Transverse colon (tissue), 4 donors: Measurements from ENCODE around the gene USP20. TPM values are rescaled to one million over a fixed set of nuclear protein-coding genes. Genes with fewer than 3 reads are reported as not detected.

Experiments
- DNase-seq: peaks from one replicate; pipeline ENCODE4 v3.0.0-alpha.2; 2019
- H3K27ac ChIP-seq, 4 donors: fragments of 200-600 bp; sonication (generic); 2 replicates each; pipeline ENCODE4 v1.5.1; 2016 to 2018; ENCODE audit warnings: inconsistent platforms in 4 of 4
- H3K27me3 ChIP-seq: fragments of 200-600 bp; sonication (generic); 2 replicates; pipeline ENCODE4 v1.5.1; 2017; ENCODE audit warnings: inconsistent platforms
- H3K36me3 ChIP-seq, 4 donors: fragments of 200-600 bp; sonication (generic); 2 replicates each; pipeline ENCODE4 v1.5.1; 2017 to 2019; ENCODE audit warnings: inconsistent platforms in 4 of 4
- H3K4me1 ChIP-seq, 4 donors: fragments of 200-600 bp; sonication (generic); 2 replicates each; pipeline ENCODE4 v1.5.1; 2017 to 2020; ENCODE audit warnings: inconsistent platforms in 4 of 4
- H3K4me3 ChIP-seq, 4 donors: fragments of 200-600 bp; sonication (generic); 1 replicate in 1 of 4; 2 replicates in 3 of 4; pipeline versions ENCODE4 v1.5.1 to v1.6.1; 2017 to 2019; ENCODE audit warnings: inconsistent platforms in 4 of 4
- H3K9me3 ChIP-seq, 2 donors: fragments of 200-600 bp; sonication (generic); 2 replicates each; pipeline ENCODE4 v1.5.1; 2017 to 2019; ENCODE audit warnings: inconsistent platforms in 2 of 2
- CTCF ChIP-seq, 5 experiments: fragments of 200-600 bp in 3 of 5; fragments of 450-650 bp in 2 of 5; sonication (generic) in 3 of 5; IDR thresholded peaks; 1 replicate in 2 of 5; 2 replicates in 3 of 5; pipeline ENCODE4 v1.5.1; 2016 to 2017; ENCODE audit warnings: antibody characterized with exemption in 5 of 5, inconsistent platforms in 3 of 5, mild to moderate bottlenecking in 2 of 5, moderate library complexity in 1 of 5
- EP300 ChIP-seq: sonication (generic); formaldehyde crosslinking; IDR thresholded peaks from one replicate; pipeline ENCODE4 v1.6.1; 2017; ENCODE audit warnings: antibody characterized with exemption, low read depth
- POLR2A ChIP-seq: fragments of 450-650 bp; IDR thresholded peaks from one replicate; pipeline ENCODE4 v1.6.1; 2016; ENCODE audit warnings: antibody characterized with exemption, mild to moderate bottlenecking, moderate library complexity
- POLR2AphosphoS5 ChIP-seq, 3 donors: sonication (generic); formaldehyde crosslinking; IDR thresholded peaks; one replicate each; pipeline ENCODE4 v1.6.1; 2016; ENCODE audit warnings: antibody characterized with exemption in 3 of 3
- WGBS, 2 donors: methylation state at CpG; one replicate each; pipeline ENCODE4 v1.1.5; 2018; ENCODE audit warnings: low coverage in 1 of 2; 5-methylcytosine and 5-hydroxymethylcytosine counted together
- in situ Hi-C, 4 donors: fragments of 200-750 bp; cut with MboI; loops; one replicate each; pipeline versions ENCODE4 v1.15.0 to v1.15.1; 2017; ENCODE audit warnings: low sequenced_read_pairs in 3 of 4, low pct_ligation_motif_present in 1 of 4, low pct_unique_long_range_greater_than_20kb in 1 of 4
- intact Hi-C: fragments of 100-400 bp; cut with DNase I; formaldehyde crosslinking; loops from one replicate; pipeline ENCODE4 v1.15.1; 2023; ENCODE audit warnings: low total_unique reads
- total RNA-seq, 4 donors: library from RNA; depleted of rRNA; stranded (reverse); fragments of >200 nt; gene quantifications; one replicate each; pipeline ENCODE4 v1.1.0, GENCODE V29; 2016

Gene USP20
- total RNA-seq, 4 donors from 2014 or later: 18.3 to 40.0 (median 25.3) TPM

DNA sequence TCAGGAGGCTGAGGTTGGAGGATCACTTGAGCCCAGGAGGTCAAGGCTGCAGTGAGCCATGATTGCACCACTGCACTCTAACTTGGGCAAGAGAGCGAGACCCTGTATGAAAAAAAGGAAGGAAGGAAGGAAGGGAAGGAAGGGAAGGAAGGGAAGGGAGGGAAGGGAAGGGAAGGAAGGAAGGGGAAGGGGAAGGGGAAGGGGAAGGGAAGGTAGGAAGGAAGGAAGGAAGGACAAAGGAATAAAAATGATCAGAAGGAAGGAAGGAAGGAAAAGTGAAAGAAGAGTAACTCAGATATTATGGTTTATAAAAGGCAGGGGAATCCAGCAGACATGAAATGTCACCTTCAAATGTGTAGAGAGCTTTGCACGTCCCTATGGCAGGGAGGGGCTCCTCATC lies 64.4 kb downstream of the USP20 start:
- Histone ChIP-seq H3K4me1 (peaks cover 0 to 6% (median 0%) of the 10 kb centered on the region in 4 donors), H3K9me3 (no peaks in the 10 kb centered on the region), H3K27me3 (no peaks in the 10 kb centered on the region), H3K36me3 (peaks cover 0 to 45% (median 7%) of the 10 kb centered on the region in 4 donors), H3K4me3 (no peak overlapping the region), H3K27ac (no peak overlapping the region)
- DNase-seq: no peak
- TF ChIP-seq POLR2AphosphoS5 (IDR thresholded peaks at IDR 0.05) (no peak), EP300 (no peak), CTCF (IDR thresholded peaks at IDR 0.05) (no peak), POLR2A (no peak)
- in situ Hi-C loops (loop anchor here in 3 of 4 donors (10.0 to 25.0 kb wide), 3 partner anchors 138 to 338 kb away; partner anchors contain the start of gene FNBP1 (in 3 of the 3)), intact Hi-C loops (no loop called here)
- 94% methylated on average over 2 of the region's 2 CpGs for WGBS, 2 donors

GRCh38 chr9:129900263-129901027 lies 65.2 kb downstream of the USP20 start:
- TF ChIP-seq POLR2AphosphoS5 (IDR thresholded peaks at IDR 0.05) (no peak), EP300 (no peak), POLR2A (no peak), CTCF (IDR thresholded peaks at IDR 0.05) (no peak)
- H3K9me3 ChIP-seq: no peaks in the 10 kb centered on the region
- peaks cover 0 to 42% (median 7%) of the 10 kb centered on the region in 4 donors for H3K36me3 ChIP-seq
- 88 to 100% methylated on average over 2 to 20 of the region's 20 CpGs for WGBS, 2 donors
- H3K27ac ChIP-seq: peak overlapping the region in 1 of 4 donors; percentile 8
- in situ Hi-C loops (no loop called here), intact Hi-C loops (no loop called here)
- H3K27me3 ChIP-seq: no peaks in the 10 kb centered on the region
- peaks cover 0 to 6% (median 0%) of the 10 kb centered on the region in 4 donors for H3K4me1 ChIP-seq
- DNase-seq: no peak
- H3K4me3 ChIP-seq: no peak overlapping the region

GRCh38 chr9:129901993-129902739 lies 66.9 kb downstream of the USP20 start:
- H3K36me3 ChIP-seq: peaks cover 0 to 43% (median 14%) of the 10 kb centered on the region in 4 donors
- H3K9me3 ChIP-seq: no peaks in the 10 kb centered on the region
- H3K27me3 ChIP-seq: no peaks in the 10 kb centered on the region
- H3K4me1 ChIP-seq: peaks cover 0 to 6% (median 0%) of the 10 kb centered on the region in 4 donors
- no peak for DNase-seq
- 75 to 87% methylated on average over 7 to 9 of the region's 9 CpGs for WGBS, 2 donors
- no peak overlapping the region for H3K4me3 ChIP-seq
- no peak for TF ChIP-seq CTCF (IDR thresholded peaks at IDR 0.05)
- TF ChIP-seq POLR2A: no peak
- no peak for TF ChIP-seq POLR2AphosphoS5 (IDR thresholded peaks at IDR 0.05)
- no peak for TF ChIP-seq EP300
- H3K27ac ChIP-seq: peak overlapping the region in 1 of 4 donors; percentile 6
- intact Hi-C loops: no loop called here
- in situ Hi-C loops: no loop called here

GRCh38 chr9:129902740-129903134 lies 67.5 kb downstream of the USP20 start:
- H3K4me1 ChIP-seq: peaks cover 0 to 6% (median 0%) of the 10 kb centered on the region in 4 donors
- no peak for DNase-seq
- peaks cover 0 to 46% (median 17%) of the 10 kb centered on the region in 4 donors for H3K36me3 ChIP-seq
- in situ Hi-C loops (no loop called here), intact Hi-C loops (no loop called here)
- no peaks in the 10 kb centered on the region for H3K27me3 ChIP-seq
- H3K9me3 ChIP-seq: no peaks in the 10 kb centered on the region
- TF ChIP-seq EP300 (no peak), POLR2A (no peak), CTCF (IDR thresholded peaks at IDR 0.05) (no peak), POLR2AphosphoS5 (IDR thresholded peaks at IDR 0.05) (no peak)
- 54 to 77% methylated on average over 4 to 8 of the region's 8 CpGs for WGBS, 2 donors
- no peak overlapping the region for H3K4me3 ChIP-seq
- peak overlapping the region in 1 of 4 donors; percentile 6 for H3K27ac ChIP-seq
